Forelimb muscle (tissue), 1 donor: ENCODE data around the gene UQCRQ. TPM values are rescaled to one million over a fixed set of nuclear protein-coding genes. Genes with fewer than 3 reads are reported as not detected.

Source experiments
- DNase-seq: peaks from one replicate; pipeline ENCODE4 v3.0.0-alpha.2; 2013; ENCODE audit warnings: low read depth
- polyA plus RNA-seq: library from polyadenylated mRNA; unstranded; fragments of 120-200 nt; gene quantifications from one replicate; pipeline ENCODE4 v1.2.1, GENCODE V29; 2013; ENCODE audit not compliant: insufficient read length

Gene UQCRQ
- polyA plus RNA-seq, result 185 TPM

- DNase-seq, result peak; percentile 100
These were observed at the start of gene UQCRQ, which contains the start of gene GDF9 for GRCh38 chr5:132866342-132867045. TSS of gene UQCRQ (plus strand) at chr5:132866642. CDS start at chr5:132866882, 240 bp downstream. TSS of gene GDF9 (minus strand) at chr5:132866469. CDS start at chr5:132864533, 1,936 bp downstream.

- no peak for DNase-seq
These were observed 49.4 kb upstream of the UQCRQ start for GRCh38 chr5:132817011-132817410.

GRCh38 chr5:132819468-132819867, 47.0 kb upstream of the UQCRQ start:
- no peak for DNase-seq

GRCh38 chr5:132820162-132820754, 46.2 kb upstream of the UQCRQ start:
- DNase-seq, result peak; percentile 62

- no peak for DNase-seq
These were observed 45.1 kb upstream of the UQCRQ start for GRCh38 chr5:132821350-132821749.

GRCh38 chr5:132821791-132822190, 44.7 kb upstream of the UQCRQ start:
- DNase-seq, result no peak

GRCh38 chr5:132822650-132823480, 43.6 kb upstream of the UQCRQ start:
- no peak for DNase-seq

- DNase-seq, result no peak
These were observed 42.9 kb upstream of the UQCRQ start for GRCh38 chr5:132823481-132824050.

GRCh38 chr5:132824426-132824825, 42.0 kb upstream of the UQCRQ start:
- DNase-seq, result no peak

- DNase-seq, result no peak
These were observed 41.2 kb upstream of the UQCRQ start for GRCh38 chr5:132825033-132825833.

GRCh38 chr5:132825834-132826391, 40.5 kb upstream of the UQCRQ start:
- no peak for DNase-seq

GRCh38 chr5:132826424-132827082, 39.9 kb upstream of the UQCRQ start:
- no peak for DNase-seq

- DNase-seq, result no peak
These were observed 38.3 kb upstream of the UQCRQ start for GRCh38 chr5:132827943-132828673.

- DNase-seq, result no peak
These were observed 37.5 kb upstream of the UQCRQ start for GRCh38 chr5:132828846-132829494.

- DNase-seq, result peak; percentile 36
These were observed 36.6 kb upstream of the UQCRQ start for GRCh38 chr5:132829742-132830435.

GRCh38 chr5:132830436-132831094, 35.9 kb upstream of the UQCRQ start, which contains the start of gene SHROOM1:
TSS of gene SHROOM1 (minus strand) at chr5:132830647. CDS start at chr5:132826140, 4,507 bp downstream.
- no peak for DNase-seq

GRCh38 chr5:132831095-132831860, 35.2 kb upstream of the UQCRQ start:
- no peak for DNase-seq
